ENCODE results near the gene NLRC5.

Gene NLRC5

DNA sequence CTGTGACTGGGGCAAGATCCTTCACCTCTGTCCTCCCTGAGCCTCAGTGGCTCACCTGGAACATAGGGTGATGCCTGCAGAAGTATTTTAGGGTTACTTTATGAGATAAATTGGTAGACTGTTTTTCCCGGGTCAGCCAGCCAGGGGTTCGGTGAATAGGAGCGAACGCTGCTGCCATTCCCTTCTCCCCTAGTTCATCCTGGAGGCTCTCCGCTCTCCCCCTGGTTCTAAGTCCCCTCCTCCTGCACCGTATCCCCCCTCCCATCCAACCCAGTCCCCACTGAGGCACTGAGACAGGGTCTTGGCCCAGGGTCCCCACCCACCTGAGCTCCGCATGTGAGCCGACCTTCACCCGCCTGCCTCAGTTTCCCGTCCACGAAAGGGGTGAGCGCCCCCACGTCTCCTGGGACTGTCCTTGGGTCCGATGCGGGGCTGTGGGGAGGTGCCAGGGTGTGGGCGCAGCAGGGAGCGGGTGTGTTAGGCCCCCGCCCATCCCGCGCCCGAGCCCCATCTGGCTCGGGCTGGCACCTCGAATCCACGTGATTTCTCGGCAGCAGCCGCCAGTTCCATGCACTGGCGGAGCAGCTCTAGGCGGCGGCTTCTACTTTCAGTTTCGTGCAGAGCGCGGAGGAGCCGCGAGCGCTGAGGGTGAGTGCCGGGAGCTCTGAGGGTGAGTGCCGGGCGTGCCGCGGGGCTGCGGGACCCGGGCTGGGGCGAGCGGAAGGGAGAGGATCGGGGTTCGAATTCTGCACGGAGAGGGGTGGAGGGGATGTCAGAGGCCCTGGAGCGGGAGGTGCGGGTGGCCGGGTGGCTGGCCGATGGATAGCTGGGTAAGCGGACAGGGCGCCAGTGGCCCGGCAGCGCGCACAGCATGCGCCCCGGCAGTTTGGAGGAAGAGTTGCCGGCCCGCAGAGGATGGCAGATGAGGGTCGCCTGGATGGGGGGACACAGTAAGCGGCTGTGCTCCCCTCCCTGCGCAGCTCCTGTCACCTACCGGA is at the start of gene NLRC5:
NLRC5 (plus strand) TSS at position 610 of the 998 bp plus-strand sequence. CDS start 31,156 bp downstream, outside the sequence.
- H3K27ac ChIP-seq = no peak within 1 kb of the TSS
- no peak for DNase-seq (ENCODE audit: low read depth, low spot score)

DNA sequence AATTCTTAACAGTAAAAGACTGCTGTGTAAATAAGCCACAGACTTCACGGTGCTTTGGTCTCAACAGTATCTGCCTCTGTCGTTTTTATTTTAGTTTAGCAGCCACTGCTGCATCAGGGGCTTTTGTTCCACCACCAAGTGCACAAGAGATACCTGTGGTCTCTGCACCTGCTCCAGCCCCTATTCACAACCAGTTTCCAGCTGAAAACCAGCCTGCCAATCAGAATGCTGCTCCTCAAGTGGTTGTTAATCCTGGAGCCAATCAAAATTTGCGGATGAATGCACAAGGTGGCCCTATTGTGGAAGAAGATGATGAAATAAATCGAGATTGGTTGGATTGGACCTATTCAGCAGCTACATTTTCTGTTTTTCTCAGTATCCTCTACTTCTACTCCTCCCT is 49.6 kb upstream of the NLRC5 start:
- H3K27ac ChIP-seq = no peak overlapping the region
- DNase-seq (ENCODE audit: low read depth, low spot score) = no peak

DNA sequence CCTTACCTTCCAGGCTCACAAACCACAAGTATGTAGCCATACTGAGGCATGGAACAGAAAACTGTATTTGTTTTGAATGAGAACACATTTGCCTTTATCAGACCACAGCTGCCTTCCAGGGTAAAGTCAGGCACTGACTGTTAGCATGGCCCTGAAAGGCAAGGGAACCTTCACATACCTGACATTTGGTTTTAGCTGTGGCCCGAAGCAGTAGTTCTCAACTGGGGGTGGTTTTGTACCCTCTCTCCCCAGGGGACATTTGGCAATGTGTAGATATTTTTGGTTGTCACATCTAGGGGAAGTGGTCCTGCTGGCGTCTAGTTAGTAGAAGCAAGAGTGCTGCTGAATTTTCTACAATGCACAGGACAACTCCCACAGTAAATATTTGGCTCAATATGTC is 48.3 kb upstream of the NLRC5 start:
- DNase-seq (ENCODE audit: low read depth, low spot score) = no peak
- no peak overlapping the region for H3K27ac ChIP-seq

GRCh38 chr16:56941856-56942331 is 47.5 kb upstream of the NLRC5 start:
- DNase-seq (ENCODE audit: low read depth, low spot score) = no peak
- no peak overlapping the region for H3K27ac ChIP-seq

GRCh38 chr16:56943761-56944375 is 45.5 kb upstream of the NLRC5 start:
- no peak for DNase-seq (ENCODE audit: low read depth, low spot score)
- peak overlapping the region; percentile 28 for H3K27ac ChIP-seq

DNA sequence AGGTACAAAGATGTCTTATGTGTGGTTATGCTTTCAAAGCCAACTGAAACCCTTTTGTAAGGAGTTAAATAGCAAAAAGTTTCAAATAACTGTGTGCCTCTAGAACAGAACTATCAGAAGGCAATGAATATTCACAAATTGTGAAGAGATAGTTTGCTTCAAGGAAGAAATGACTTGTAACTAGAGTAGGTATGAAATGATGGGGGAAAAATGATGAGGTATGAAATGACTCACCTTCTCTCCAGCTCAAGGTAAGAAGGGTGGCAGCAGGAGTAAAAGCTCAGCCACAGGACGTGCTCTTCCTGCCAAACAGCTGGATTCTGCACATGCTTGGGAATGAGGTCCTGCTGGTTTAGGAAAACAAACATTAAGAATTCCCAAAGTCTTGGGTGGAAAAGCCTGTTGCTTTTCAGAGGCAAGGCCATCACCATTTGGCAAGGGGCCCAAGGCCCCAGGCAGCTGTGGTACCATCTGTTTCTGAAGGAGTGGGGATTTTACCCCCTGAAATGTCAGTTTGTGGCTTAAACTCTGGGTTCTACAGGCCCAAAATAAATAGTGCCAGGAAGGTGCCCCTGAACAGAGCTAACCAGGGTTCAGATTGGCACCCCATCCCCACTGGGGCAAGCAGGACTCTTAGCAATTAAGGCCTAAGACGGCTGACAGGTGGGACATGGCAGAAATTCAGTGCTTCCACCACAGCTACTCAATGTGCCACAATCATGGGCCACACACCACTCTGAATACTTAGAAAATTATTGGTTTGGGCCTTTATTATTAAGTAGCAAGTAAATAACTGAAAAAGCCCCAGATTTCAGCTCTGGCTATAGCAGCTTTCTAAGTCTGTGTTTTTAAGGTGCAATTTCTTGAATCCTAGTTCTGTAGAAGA is 44.2 kb upstream of the NLRC5 start:
- peak; percentile 16 for DNase-seq (ENCODE audit: low read depth, low spot score)
- peak overlapping the region; percentile 28 for H3K27ac ChIP-seq

DNA sequence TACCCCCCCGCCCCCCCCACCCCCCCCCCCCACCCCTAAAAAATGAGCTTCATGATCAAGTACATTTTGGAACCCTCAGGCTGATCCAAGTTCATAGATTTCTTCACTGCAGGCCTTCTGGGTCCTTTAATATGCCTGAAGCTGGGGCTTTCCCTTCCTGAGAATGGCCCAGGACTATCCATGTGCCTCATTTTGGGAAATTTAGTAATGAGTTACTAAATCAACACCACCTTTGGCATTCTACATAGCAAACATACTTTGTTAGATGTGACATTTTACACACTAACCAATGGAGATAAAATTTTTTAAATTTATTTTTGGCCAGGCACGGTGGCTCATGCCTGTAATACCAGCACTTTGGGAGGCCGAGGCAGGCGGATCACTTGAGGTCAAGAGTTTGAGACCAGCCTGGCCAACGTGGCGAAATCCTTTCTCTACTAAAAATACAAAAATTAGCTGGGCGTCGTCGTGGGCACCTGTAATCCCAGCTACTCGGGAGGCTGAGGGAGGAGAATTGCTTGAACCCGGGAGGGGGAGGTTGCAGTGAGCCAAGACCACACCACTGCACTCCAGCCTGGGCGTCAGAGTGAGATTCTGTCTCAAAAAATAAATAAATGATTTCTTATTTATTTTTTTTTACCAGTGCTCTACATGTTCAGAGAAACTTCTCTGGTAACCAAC is 43.4 kb upstream of the NLRC5 start:
- peak overlapping the region; percentile 5 for H3K27ac ChIP-seq
- no peak for DNase-seq (ENCODE audit: low read depth, low spot score)

DNA sequence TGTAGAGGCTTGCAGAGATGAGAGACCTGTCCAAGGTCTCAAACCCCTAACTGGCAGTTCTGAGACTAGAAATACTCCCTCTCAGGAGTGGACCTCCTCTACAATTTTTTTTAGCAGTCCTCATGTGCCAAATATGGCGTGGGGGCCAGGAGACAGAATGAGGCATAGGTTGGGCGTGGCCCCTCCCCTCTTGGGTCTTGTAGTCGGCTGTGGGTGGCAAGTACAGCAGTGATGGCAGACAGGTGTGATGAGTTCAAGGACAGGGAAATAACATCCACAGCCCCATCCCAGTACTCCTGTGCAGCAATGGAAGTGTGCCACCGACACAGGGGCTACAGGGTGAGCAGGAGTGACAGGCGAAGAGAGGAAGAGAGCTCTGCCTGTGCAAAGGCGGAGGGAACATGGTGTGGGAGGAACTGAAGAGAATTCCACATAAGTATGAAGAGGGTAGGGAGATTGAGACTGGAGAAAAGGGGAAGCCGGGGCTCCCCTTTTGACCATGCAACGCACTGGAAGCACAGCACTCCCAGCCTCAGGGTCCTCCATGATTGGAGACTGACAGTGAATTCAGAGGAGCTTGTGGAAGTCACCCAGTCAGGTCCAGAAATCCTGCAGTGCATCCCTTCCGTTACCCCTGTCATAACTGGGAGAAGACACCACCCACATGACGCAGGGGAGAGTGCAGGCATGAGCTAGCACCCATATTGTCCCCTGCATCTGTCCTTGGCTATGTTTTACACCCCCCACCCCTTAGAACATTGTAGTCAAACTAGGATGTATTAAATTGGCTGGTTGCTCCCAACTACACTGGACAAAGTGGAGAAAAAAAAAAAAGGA is 42.4 kb upstream of the NLRC5 start:
- peak overlapping the region; percentile 5 for H3K27ac ChIP-seq
- DNase-seq (ENCODE audit: low read depth, low spot score) = no peak

DNA sequence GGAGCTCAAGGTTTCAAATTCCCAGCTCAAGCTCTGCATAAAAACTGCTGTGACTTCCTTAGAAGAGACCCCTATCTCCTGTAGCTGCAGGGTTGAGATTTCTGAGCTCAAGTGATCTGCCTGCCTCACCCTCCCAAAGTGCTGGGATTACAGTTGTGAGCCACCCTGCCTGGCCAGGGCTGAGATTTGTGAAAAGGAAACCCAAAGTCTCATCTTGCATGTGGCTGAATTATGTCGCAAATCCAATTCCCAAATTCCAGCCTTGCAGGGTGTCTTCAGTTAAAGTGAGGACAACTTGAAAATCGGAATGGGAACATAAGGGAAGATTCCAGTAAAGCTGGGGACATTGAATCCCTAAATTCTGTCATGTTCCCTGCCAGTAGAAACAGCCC is 41.8 kb upstream of the NLRC5 start:
- H3K27ac ChIP-seq = no peak overlapping the region
- DNase-seq (ENCODE audit: low read depth, low spot score) = no peak

GRCh38 chr16:56948234-56948633 is 41.1 kb upstream of the NLRC5 start:
- no peak overlapping the region for H3K27ac ChIP-seq
- DNase-seq (ENCODE audit: low read depth, low spot score) = no peak

DNA sequence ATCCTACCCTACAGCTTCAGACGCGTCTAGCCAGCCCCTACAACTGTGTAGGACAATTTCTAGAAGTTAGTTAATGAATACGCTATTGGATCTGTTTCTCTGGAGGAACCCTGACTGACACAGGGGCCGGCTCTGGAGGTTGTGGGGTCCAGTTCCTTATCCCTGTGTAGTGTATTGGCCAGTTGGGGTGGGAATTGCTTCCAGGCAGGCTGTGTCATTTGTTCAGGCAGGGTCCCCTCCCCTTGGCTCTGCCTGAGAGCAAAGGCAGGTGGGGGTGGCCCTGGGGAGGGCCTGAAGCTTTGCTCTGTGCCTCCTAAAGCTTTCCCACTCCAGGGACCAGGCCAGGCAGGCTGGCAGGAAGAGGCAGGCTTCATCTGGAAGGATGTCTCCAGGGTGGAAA is 39.3 kb upstream of the NLRC5 start:
- H3K27ac ChIP-seq = no peak overlapping the region
- DNase-seq (ENCODE audit: low read depth, low spot score) = no peak

DNA sequence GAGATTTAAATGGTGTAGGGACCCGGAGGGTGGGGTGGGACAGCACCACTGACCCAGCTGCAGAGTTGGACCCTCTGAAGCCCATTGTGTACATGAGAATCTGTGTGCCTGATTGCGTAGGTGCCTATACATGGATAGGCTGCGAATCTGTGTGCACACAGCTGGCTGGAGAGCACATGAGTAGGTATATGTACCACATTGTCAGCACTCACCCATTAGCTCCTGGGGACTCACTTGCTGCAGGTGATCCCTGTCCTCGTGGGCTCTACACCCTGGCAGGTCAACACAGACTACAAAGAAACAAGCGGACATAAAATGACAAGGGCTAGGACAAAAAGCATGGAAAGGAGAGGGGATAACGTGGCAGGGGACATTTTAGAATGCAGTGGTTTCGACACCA is 38.9 kb upstream of the NLRC5 start:
- H3K27ac ChIP-seq = no peak overlapping the region
- DNase-seq (ENCODE audit: low read depth, low spot score) = no peak

GRCh38 chr16:56950881-56951771 is 38.2 kb upstream of the NLRC5 start:
- H3K27ac ChIP-seq = no peak overlapping the region

GRCh38 chr16:56953006-56953405 is 36.4 kb upstream of the NLRC5 start:
- DNase-seq (ENCODE audit: low read depth, low spot score) = no peak
- no peak overlapping the region for H3K27ac ChIP-seq

More at GRCh38 chr16:56950881-56951771, 38.2 kb upstream of the NLRC5 start:
- no peak for DNase-seq (ENCODE audit: low read depth, low spot score)

DNA sequence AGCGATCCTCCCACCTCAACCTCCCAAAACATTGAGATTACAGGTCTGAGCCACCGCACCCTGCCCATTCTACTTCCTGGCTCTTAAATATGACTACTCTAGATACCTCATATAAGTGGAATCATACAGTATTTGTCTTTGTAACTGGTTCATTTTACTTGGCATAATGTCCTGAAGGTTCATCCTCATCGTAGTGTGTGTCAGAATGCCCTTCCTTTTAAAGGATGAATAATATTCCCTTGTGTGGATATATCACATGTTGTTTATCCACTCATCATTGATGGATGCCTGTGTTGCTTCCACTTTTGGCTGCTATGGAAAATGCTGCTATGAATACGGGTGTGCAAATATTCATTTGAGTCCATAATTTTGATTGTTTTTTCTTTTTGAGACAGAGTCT is 33.3 kb upstream of the NLRC5 start:
- no peak overlapping the region for H3K27ac ChIP-seq
- DNase-seq (ENCODE audit: low read depth, low spot score) = no peak

DNA sequence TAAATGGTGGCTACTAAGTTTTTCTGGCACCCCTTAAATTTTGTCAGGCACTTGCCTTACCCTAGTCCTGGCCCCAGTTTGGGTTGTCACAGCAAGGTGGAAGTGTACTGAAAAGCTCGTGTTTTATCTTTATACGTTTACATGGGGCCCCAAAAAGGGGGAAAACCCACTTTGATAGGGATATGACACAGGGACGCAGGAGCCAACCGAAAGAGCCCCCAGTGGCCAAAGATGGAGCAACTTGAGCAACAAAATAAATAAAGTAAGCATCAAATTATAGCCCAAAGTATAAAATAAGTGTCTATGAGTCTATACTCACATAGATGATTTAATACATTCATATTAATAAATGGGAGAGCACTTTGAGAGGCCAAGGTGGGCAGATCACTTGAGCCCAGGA is 32.6 kb upstream of the NLRC5 start:
- DNase-seq (ENCODE audit: low read depth, low spot score) = no peak
- H3K27ac ChIP-seq = no peak overlapping the region

DNA sequence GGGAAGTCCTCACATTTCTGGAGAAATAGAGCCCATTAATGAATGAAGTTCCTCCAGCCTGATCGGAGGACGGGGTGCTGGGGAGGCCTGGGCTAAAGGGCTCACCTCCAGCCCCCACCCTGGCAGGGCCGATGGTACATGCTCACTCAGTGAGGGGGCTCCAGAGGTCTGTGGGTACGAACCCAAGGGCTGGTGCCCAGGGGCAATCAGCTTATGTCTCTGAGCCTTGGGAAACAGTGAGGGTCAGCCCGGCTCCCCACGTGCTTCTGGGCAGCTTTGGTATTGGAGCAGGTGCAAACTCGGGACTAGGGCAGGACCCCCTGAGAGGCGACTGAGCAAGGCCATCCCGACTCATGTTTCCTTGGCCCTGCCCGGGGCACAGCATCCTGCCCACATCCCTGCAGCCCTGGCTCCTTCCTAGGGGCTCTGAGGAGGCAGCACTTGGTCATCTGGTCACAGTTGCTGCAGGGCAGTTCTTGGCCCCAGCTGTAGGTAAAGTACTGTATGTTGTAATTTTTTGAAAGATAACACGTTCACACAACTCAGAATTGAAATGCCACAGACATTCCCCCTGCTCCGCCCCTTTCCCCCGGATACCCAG is 28.6 kb upstream of the NLRC5 start:
- no peak for DNase-seq (ENCODE audit: low read depth, low spot score)
- H3K27ac ChIP-seq = no peak overlapping the region

DNA sequence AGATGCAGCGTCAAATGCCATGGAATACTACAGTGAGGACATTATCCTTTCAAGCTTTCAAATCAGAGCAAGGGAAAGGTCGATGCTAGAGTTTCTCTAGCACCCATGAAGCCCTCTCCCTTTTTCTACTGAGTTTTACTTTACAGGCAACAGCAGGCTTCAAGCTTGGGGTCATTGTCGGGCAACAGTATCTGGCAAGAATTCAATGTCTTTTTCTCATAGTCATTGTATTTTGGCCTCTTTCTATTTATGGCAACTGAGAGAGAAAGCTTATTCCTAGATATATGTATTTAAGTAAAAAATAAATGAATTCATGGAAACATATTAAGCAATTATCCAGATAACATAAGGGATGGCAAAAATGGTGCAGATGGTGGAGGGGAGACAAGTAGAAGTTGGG is 28.0 kb upstream of the NLRC5 start:
- DNase-seq (ENCODE audit: low read depth, low spot score) = no peak
- no peak overlapping the region for H3K27ac ChIP-seq
